Measurements from ENCODE around the gene SORCS2.

The SORCS2 gene

DNA sequence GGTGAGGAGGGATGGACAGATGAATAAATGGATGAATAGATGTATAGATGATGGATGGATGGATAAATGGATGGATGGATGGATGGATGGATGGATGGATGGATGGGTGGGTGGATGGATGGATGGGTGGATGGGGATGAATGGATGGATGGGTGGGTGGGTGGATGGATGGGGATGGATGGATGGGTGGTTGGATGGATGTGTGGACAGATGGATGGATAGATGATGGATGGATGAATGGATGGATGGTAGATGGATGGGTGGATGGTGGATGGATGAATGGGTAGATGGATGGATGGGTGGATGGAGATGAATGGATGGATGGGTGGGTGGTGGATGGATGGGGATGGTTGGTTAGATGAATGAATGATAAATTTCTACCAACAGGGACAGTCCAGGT lies 449.4 kb downstream of the SORCS2 start:
- Mint-ChIP-seq H3K9me3 (no peaks in the 10 kb centered on the region), H3K4me1 (ENCODE audit: low read depth) (peaks cover 2% of the 10 kb centered on the region), H3K36me3 (ENCODE audit: low read depth) (no peaks in the 10 kb centered on the region), H3K27me3 (ENCODE audit: low read depth) (peaks cover 3% of the 10 kb centered on the region), H3K4me3 (no peak overlapping the region), H3K27ac (no peak overlapping the region)
- DNase-seq (ENCODE audit: low spot score), result no peak

DNA sequence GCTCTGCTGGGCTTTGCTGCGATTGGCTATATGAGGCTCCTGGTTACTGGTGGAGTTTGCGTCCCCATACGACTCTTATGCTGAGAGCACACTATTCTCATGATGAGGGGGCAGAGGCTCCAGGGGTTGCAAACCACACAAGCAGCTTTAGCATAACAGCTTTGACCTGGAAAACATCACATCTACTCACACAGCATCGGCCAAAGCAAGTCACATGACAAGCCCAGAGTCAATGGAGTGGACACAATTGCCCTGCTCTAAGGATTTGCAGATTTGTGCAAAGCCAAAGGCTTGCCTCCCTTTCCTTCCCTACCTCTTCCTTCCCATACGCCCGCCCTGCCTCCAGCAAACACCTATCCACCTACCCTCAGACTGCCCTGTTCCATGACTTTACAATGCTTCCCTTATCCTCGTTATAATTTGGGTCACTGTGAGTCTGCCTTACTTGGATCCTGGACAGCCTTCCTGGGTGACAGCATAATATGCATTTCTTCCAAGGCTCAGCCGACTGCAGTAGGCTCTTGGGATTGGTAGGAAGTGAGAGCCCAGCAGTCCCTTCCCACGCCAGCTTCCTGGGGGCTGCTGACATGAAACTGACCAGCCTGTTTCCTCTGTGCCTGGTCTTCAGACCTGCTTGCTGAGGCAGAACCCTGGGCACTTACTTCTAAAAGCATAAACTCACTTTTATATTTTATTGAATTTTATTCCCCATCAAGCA lies 450.6 kb downstream of the SORCS2 start:
- DNase-seq (ENCODE audit: low spot score), result no peak
- peaks cover 5% of the 10 kb centered on the region for H3K4me1 Mint-ChIP-seq (ENCODE audit: low read depth)
- H3K4me3 Mint-ChIP-seq, result no peak overlapping the region
- no peaks in the 10 kb centered on the region for H3K36me3 Mint-ChIP-seq (ENCODE audit: low read depth)
- no peaks in the 10 kb centered on the region for H3K9me3 Mint-ChIP-seq
- peaks cover 3% of the 10 kb centered on the region for H3K27me3 Mint-ChIP-seq (ENCODE audit: low read depth)
- H3K27ac Mint-ChIP-seq, result no peak overlapping the region

DNA sequence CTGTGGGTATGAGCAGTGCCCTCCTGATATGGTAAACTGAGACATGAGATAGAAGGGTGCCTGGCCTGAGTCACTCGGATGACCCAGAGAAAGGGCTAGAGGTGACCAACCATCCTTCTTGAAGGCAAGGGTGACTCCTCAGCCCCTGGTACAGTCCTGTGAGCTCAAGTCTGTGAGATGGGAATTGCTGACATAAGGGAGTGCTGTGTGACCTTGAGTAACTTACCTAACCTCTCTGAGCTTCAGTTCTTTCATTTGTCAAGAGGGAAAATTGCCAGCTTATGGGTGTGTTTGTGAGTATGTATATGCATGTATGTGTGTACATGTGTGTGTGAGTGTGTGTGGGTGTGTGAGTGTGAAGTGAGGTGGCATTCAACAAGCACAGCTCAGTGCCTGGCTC lies 452.8 kb downstream of the SORCS2 start:
- no peak overlapping the region for H3K27ac Mint-ChIP-seq
- DNase-seq (ENCODE audit: low spot score), result no peak
- peaks cover 3% of the 10 kb centered on the region for H3K27me3 Mint-ChIP-seq (ENCODE audit: low read depth)
- no peaks in the 10 kb centered on the region for H3K36me3 Mint-ChIP-seq (ENCODE audit: low read depth)
- H3K9me3 Mint-ChIP-seq, result peaks cover 5% of the 10 kb centered on the region
- peaks cover 20% of the 10 kb centered on the region for H3K4me1 Mint-ChIP-seq (ENCODE audit: low read depth)
- no peak overlapping the region for H3K4me3 Mint-ChIP-seq

DNA sequence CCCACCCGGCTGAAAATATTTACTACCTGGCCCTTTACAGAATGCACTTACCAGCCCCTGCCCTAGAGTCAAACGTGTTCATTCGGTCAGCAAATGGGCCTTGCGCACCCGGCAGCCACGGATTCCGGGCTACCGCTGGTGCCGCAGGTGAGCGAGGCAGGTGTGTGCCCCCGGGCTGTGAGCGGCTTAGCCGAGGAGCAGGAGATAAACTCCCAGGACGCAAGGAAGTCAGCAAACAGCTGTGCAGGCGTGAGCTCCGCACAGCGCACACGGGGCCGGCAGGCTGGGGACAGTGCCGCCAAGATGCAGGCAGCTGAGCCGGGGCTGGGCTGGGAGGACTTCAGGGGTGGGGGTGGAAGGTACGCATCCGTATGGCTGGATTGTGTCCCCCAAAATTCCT lies 453.6 kb downstream of the SORCS2 start:
- Mint-ChIP-seq H3K4me3 (no peak overlapping the region), H3K9me3 (peaks cover 5% of the 10 kb centered on the region), H3K27ac (no peak overlapping the region), H3K36me3 (ENCODE audit: low read depth) (no peaks in the 10 kb centered on the region), H3K27me3 (ENCODE audit: low read depth) (peaks cover 3% of the 10 kb centered on the region), H3K4me1 (ENCODE audit: low read depth) (peaks cover 27% of the 10 kb centered on the region)
- DNase-seq (ENCODE audit: low spot score), result no peak

DNA sequence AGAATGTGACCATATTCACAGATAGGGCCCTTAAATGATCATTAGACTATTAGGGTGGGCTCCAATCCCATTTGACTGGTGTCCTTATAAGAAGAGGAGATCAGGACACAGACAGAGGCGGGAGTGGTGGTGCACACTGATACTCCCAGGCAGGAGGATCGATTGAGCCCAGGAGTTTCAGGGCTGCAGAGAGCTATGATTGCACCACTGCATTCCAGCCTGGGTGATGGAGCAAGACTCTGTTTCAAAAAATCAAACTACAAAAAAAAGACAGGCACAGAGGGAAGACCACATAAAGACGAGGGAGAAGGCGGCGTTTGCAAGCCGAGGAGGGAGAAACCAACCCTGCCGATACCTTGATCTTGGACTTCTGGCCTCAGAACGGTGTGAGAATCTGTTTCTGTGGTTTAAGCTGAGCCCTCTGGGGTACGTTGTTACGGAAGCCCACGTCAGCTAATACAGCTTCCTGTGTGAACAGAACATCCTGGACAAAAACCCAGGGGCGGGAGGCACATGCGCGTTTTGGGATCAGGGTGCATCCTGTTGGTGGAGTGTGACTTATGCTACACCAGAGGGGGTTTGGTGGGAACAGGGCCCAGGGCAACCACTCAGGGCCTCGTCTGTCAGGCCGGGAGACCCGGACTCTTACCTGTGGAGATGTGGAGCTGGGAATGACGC lies 454.2 kb downstream of the SORCS2 start:
- no peak overlapping the region for H3K4me3 Mint-ChIP-seq
- no peak for DNase-seq (ENCODE audit: low spot score)
- no peaks in the 10 kb centered on the region for H3K36me3 Mint-ChIP-seq (ENCODE audit: low read depth)
- H3K27ac Mint-ChIP-seq, result peak overlapping the region; percentile 56
- H3K9me3 Mint-ChIP-seq, result peaks cover 5% of the 10 kb centered on the region
- H3K27me3 Mint-ChIP-seq (ENCODE audit: low read depth), result peaks cover 3% of the 10 kb centered on the region
- H3K4me1 Mint-ChIP-seq (ENCODE audit: low read depth), result peaks cover 31% of the 10 kb centered on the region

DNA sequence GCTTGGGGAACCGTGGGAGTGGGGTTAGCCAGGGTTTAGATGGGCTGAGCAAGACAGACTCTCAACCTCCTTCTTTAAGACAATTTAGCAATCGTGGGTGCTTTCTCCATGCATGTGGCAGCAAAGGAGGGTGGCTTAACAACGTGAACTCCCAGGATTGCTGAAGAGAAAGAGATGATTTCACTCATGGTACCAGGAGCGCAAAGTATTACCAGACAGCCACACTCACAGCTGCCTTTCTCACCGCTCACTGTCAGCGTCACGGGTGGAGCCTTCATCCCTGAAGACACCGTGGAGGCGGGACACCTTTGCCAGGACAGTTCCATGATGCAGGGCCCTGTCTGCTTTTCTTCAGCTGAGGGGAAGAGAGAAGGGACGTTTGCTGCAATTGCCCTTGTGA lies 454.8 kb downstream of the SORCS2 start:
- Mint-ChIP-seq H3K9me3 (peaks cover 5% of the 10 kb centered on the region), H3K4me1 (ENCODE audit: low read depth) (peaks cover 31% of the 10 kb centered on the region), H3K4me3 (no peak overlapping the region), H3K27ac (peak overlapping the region; percentile 68), H3K27me3 (ENCODE audit: low read depth) (peaks cover 3% of the 10 kb centered on the region), H3K36me3 (ENCODE audit: low read depth) (no peaks in the 10 kb centered on the region)
- no peak for DNase-seq (ENCODE audit: low spot score)

DNA sequence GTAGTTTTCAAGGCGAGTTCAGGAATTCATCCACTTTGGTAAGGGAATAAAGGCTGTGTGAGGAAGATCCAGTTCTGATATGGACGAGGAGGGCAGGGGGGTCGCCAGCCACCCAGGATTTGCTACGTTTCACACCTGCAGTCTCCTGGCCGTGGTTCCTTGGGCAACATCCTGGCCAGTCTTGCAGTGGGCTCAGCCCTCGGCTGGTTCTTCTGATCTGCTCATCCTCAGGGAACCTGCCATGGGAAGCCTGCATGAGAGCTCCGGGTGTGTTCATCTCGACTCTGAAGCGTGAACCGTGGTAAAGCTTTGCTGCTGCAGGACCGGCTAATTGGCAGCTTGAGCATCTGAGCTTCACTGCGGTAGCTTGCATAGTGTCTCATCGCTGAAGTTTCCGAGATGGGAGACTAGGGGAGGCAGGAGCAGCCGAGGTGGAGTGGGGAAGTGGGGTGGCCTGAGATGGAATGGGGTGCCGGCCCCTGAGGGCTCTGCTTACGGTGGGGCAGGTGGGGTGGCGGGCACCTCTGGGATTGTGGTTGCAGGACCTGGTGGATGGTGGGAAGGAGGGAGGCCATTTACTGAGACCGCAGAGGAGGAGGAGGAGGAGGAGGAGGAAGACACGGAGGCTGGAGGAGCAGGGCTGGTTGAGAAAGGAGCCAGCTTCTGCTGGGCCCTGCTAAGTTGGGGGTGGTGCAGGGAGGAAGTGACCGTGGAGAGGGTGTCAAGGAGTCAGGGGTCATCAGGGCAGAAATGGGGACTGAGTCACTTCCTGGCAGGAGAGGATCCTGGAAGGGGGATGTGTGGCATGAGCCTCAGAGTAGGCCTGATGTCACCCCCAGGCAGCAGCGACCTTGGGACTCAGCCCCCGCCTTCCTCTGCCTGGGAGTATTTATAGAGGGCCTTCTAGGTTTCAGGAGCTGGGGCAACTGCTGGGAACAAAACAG lies 455.5 kb downstream of the SORCS2 start:
- H3K9me3 Mint-ChIP-seq, result peaks cover 5% of the 10 kb centered on the region
- peak overlapping the region; percentile 91 for H3K27ac Mint-ChIP-seq
- H3K4me1 Mint-ChIP-seq (ENCODE audit: low read depth), result peaks cover 36% of the 10 kb centered on the region
- no peak overlapping the region for H3K4me3 Mint-ChIP-seq
- H3K27me3 Mint-ChIP-seq (ENCODE audit: low read depth), result peaks cover under 1% of the 10 kb centered on the region
- no peak for DNase-seq (ENCODE audit: low spot score)
- no peaks in the 10 kb centered on the region for H3K36me3 Mint-ChIP-seq (ENCODE audit: low read depth)

DNA sequence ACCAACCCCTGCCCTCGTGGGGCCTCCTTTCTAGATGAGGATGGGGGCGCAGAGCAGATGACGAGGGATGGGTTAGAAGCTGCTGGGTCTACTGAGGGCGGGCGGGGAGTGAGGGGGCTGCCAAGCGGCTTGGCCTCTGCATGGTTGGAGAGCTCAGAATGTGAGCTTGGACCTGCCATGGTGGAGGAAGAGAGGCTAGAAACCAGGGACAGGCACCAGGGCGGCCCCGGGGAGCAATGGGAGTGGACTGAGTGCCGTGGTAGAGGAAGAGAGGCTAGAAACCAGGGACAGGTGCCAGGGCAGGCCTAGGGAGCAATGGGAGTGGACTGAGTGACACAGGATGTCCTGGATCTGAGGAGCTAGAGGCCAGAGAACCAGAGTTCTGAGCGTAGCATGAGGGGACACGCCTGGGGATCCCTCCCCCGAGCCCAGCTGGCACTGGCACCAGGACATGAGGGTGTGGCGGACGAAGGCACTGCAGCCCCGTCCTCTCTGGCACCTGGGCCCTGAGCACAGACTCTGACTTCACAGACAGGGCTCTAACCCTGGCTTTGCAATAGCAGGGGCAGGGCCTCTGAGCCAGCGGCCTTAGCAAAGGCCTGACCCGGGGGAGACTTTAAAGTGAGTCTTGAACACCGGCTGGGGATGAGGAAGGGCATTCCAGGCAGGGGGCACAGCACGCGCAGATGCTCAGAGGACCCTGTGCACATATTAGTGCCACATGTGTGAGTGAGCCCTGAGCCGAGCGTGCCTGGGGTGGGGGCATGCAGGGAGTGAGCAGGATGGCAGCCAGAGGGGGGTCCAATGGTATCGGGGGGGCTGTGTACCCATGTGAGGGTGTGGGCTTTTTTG lies 456.4 kb downstream of the SORCS2 start:
- peaks cover 36% of the 10 kb centered on the region for H3K4me1 Mint-ChIP-seq (ENCODE audit: low read depth)
- H3K27ac Mint-ChIP-seq, result peak overlapping the region; percentile 91

DNA sequence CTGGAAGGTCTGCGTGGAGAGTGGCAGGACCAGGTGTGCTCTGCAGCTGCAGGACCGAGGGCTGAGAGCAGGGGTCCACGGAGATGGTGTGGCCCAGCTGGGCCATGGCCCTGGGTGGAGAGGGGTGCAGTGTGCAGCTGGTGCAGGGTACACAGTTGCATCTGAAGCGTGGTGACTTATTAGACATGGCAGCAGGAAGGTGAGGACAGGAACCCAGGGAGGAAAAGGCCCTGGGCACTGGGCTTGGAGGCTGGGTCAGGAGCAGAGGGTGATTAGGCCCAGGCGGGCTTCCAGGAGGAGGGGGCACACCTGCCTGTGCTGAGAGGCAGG lies 457.0 kb downstream of the SORCS2 start:
- peaks cover 36% of the 10 kb centered on the region for H3K4me1 Mint-ChIP-seq (ENCODE audit: low read depth)
- peak overlapping the region; percentile 91 for H3K27ac Mint-ChIP-seq
- peak overlapping the region; percentile 43 for H3K4me3 Mint-ChIP-seq
- no peaks in the 10 kb centered on the region for H3K27me3 Mint-ChIP-seq (ENCODE audit: low read depth)
- DNase-seq (ENCODE audit: low spot score), result no peak
- H3K9me3 Mint-ChIP-seq, result peaks cover 5% of the 10 kb centered on the region
- H3K36me3 Mint-ChIP-seq (ENCODE audit: low read depth), result no peaks in the 10 kb centered on the region

More for the DNA sequence above, 456.4 kb downstream of the SORCS2 start:
- H3K36me3 Mint-ChIP-seq (ENCODE audit: low read depth), result no peaks in the 10 kb centered on the region
- DNase-seq (ENCODE audit: low spot score), result no peak
- peaks cover 5% of the 10 kb centered on the region for H3K9me3 Mint-ChIP-seq
- no peak overlapping the region for H3K4me3 Mint-ChIP-seq
- no peaks in the 10 kb centered on the region for H3K27me3 Mint-ChIP-seq (ENCODE audit: low read depth)

DNA sequence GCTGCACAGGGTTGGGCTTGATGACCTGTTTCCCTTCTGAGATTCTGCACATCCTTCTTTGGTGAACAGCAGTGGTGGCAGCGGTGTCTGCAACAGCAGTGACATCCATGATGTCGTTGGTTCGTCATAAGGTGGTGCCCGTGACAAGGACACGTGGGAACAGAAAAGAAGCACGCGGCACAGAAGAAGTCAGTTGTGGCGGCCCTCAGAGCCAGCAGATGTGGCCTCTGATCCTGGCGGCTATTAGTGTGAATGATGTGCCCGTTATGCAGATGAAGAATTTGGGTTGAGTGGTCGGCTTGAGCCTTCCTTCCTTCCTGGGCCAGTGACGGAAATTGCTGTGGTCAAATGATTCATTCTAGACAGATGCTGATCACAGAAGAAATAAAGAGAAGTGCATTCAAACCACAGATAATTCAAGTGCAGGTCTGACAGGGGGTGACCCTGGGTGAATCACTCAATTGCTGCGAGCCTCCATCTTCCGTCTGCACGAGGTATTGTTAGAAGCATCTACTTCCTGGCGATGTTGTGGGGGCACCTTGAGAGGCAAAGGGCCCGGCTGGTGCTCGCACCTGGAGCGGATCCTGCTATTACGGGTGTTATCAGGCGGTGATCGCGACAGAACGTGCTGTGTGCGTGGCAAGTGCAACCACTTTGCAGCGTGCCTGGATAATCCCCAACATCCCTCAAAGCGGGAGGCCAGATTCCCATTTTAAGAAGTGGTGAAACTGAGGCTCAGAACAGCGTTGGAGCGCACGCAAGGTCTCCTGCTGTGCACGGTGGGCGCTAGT lies 457.6 kb downstream of the SORCS2 start:
- H3K9me3 Mint-ChIP-seq, result peaks cover 5% of the 10 kb centered on the region
- H3K27ac Mint-ChIP-seq, result peak overlapping the region; percentile 91
- peak; percentile 75 for DNase-seq (ENCODE audit: low spot score)
- H3K27me3 Mint-ChIP-seq (ENCODE audit: low read depth), result no peaks in the 10 kb centered on the region
- no peaks in the 10 kb centered on the region for H3K36me3 Mint-ChIP-seq (ENCODE audit: low read depth)
- peaks cover 34% of the 10 kb centered on the region for H3K4me1 Mint-ChIP-seq (ENCODE audit: low read depth)
- peak overlapping the region; percentile 43 for H3K4me3 Mint-ChIP-seq

DNA sequence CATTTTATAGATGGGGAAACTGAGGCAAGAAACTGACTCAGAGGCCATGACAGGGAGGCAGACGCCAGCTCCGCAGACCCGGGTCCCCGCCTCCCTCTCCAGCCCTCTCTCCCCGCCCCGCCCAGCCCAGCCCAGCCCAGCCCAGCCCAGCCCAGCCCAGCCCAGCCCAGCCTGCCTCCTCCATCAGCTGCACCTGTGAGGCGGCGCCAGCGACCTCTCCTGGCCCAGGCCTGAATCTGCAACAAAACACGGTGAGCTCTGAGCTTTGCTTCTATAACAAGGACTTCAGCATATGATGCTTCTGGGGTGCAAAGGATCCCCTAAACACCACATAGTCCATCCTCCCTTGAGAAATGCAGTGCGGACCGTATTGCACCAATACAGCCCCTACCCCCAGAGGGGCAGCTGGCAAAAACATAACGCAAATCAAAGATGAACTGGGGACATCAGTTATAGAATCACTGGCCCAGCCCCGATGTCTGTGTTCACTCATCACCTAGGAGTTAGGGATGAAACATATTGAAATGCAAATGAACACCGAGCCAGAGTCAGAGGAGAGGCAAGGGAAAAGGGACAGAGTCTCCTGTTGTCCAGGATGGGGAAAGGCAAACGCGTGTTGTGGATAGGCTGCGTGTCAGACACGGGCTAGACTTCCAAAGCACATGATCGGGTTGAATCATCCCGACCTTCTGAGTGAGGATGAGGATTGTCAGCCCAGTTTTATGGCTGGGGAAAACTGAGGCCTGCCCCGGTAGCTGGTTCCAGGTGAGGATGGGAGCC lies 458.5 kb downstream of the SORCS2 start:
- peaks cover 34% of the 10 kb centered on the region for H3K4me1 Mint-ChIP-seq (ENCODE audit: low read depth)
- no peaks in the 10 kb centered on the region for H3K36me3 Mint-ChIP-seq (ENCODE audit: low read depth)
- no peak for DNase-seq (ENCODE audit: low spot score)
- peak overlapping the region; percentile 91 for H3K27ac Mint-ChIP-seq
- no peaks in the 10 kb centered on the region for H3K27me3 Mint-ChIP-seq (ENCODE audit: low read depth)
- H3K9me3 Mint-ChIP-seq, result peaks cover 5% of the 10 kb centered on the region
- H3K4me3 Mint-ChIP-seq, result peak overlapping the region; percentile 6

DNA sequence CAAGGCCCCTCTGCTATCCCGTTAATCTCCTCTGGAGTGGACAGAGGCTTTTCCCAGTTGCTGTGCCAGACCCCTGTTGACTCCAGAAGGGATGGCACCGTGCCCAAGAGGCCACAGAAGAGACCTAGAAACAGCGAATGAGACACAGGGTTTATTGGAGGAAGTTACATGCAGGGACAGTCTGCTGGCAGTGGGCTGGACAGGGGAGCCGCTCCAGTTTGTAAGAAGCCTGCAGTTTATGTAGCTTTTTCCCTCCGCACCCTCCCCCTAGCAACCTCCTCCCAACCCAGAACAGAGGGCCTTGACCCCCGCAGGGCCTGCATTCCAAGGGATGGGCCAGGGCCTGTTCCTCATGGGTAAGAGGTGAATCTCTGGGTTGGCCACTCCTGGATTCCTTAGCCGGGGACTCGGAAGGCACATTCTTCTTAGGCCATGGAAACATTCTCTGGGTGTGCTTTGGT lies 459.2 kb downstream of the SORCS2 start:
- no peak for DNase-seq (ENCODE audit: low spot score)
- Mint-ChIP-seq H3K9me3 (peaks cover 5% of the 10 kb centered on the region), H3K27me3 (ENCODE audit: low read depth) (no peaks in the 10 kb centered on the region), H3K27ac (peak overlapping the region; percentile 49), H3K36me3 (ENCODE audit: low read depth) (no peaks in the 10 kb centered on the region), H3K4me3 (no peak overlapping the region), H3K4me1 (ENCODE audit: low read depth) (peaks cover 34% of the 10 kb centered on the region)
